Activated B cell treated with CpG ODN at 0.5 μM for 24 hours (primary cell): ENCODE data around the gene TEF. TPM values are rescaled to one million over a fixed set of nuclear protein-coding genes. Genes with fewer than 3 reads are reported as not detected.

Experiments
- ATAC-seq: fragments of 200-7000 bp; cut with Tn5 transposase; one replicate; pipeline ENCODE4 v1.10.0; 2021; ENCODE audit warnings: low read depth, mild to moderate bottlenecking, moderate library complexity
- CTCF ChIA-PET: fragments of 350-600 bp; sonication (Branson Sonifier 250); formaldehyde crosslinking; loops from one replicate; lab custom pipeline; 2021; ENCODE audit warnings: antibody characterized with exemption; lab: Charles Lee
- POLR2A ChIA-PET: fragments of 350-600 bp; sonication (Branson Sonifier 250); formaldehyde crosslinking; loops from one replicate; lab custom pipeline; 2021; ENCODE audit warnings: antibody characterized with exemption; lab: Charles Lee
- DNase-seq: peaks from one replicate; pipeline ENCODE4 v3.0.0; 2022
- H3K27ac Mint-ChIP-seq: one replicate; pipeline ENCODE4 v1.8.0; 2020; ENCODE audit warnings: mixed read lengths
- H3K27me3 Mint-ChIP-seq: one replicate; pipeline ENCODE4 v1.8.0; 2021; ENCODE audit warnings: mixed read lengths
- H3K36me3 Mint-ChIP-seq: one replicate; pipeline ENCODE4 v1.8.0; 2021; ENCODE audit warnings: low read depth, mixed read lengths
- H3K4me1 Mint-ChIP-seq: one replicate; pipeline ENCODE4 v1.8.0; 2021; ENCODE audit warnings: mixed read lengths
- H3K4me3 Mint-ChIP-seq: one replicate; pipeline ENCODE4 v1.8.0; 2020; ENCODE audit warnings: mild to moderate bottlenecking, mixed read lengths
- H3K9me3 Mint-ChIP-seq: one replicate; pipeline ENCODE4 v1.8.0; 2020; ENCODE audit warnings: mixed read lengths
- intact Hi-C: fragments of 100-400 bp; cut with micrococcal nuclease; formaldehyde crosslinking; loops from one replicate; pipeline ENCODE4 v1.15.1; 2024
- total RNA-seq: library from RNA; stranded (reverse); gene quantifications from 2 replicates; pipeline ENCODE4 v1.2.3, GENCODE V29; 2022
- TF ChIP-seq, protein P1 (sequence below): fragments of 200-600 bp; IDR thresholded peaks from one replicate; pipeline ENCODE4 v1.8.0; 2022; ENCODE audit warnings: antibody characterized with exemption, mild to moderate bottlenecking

The TEF gene
- total RNA-seq, 1 donor from 2014 or later = 5.2 TPM

DNA sequence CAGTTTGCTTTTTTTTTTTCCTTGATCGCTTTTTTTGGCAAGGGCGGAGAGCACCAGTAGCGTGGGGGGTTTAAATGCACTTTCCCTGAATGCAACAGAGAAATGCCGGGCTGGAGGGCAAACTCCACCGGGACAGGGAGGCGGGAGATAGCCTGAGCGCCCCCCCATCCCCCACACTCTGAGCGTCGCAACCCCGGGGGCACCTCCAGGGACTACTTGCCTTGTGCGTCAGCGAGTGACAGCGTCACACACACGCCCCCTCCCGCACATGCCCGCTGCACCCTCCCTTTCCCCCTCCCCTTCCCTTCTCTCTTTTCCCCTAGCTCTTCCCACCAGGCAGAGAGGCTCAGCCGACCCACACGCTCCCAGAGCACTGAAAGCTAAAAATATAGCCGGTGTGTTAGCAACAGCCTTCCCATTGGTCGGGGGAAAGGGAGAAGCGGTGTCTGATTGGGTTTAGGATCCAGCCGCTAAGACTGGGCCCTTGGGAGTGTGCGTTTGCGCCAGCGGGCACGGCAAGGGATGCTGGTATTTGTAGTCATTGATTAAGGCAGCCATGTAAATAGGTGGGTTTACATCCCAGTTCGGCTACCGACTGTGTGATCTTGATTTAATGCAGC, 66.6 kb downstream of the TEF start:
- H3K9me3 Mint-ChIP-seq = no peaks in the 10 kb centered on the region
- peak; percentile 64 for ATAC-seq
- CTCF ChIA-PET = interaction anchor here (1.5 to 1.9 kb wide), 3 partner anchors 44 to 70 kb away, joined by 3 to 7 read pairs (median 7); no protein-coding TSS in a partner anchor
- H3K27me3 Mint-ChIP-seq = no peaks in the 10 kb centered on the region
- peaks cover 35% of the 10 kb centered on the region for H3K36me3 Mint-ChIP-seq
- H3K27ac Mint-ChIP-seq = peak overlapping the region; percentile 98
- POLR2A ChIA-PET = interaction anchor here (0.6 to 10.7 kb wide), 21 partner anchors 9 to 414 kb away, joined by 3 to 584 read pairs (median 6); partner anchors contain the start of genes ACO2, DESI1, PHF5A and RANGAP1
- H3K4me1 Mint-ChIP-seq = peaks cover 20% of the 10 kb centered on the region
- H3K4me3 Mint-ChIP-seq = peak overlapping the region; percentile 95
- TF ChIP-seq, protein P1, sequence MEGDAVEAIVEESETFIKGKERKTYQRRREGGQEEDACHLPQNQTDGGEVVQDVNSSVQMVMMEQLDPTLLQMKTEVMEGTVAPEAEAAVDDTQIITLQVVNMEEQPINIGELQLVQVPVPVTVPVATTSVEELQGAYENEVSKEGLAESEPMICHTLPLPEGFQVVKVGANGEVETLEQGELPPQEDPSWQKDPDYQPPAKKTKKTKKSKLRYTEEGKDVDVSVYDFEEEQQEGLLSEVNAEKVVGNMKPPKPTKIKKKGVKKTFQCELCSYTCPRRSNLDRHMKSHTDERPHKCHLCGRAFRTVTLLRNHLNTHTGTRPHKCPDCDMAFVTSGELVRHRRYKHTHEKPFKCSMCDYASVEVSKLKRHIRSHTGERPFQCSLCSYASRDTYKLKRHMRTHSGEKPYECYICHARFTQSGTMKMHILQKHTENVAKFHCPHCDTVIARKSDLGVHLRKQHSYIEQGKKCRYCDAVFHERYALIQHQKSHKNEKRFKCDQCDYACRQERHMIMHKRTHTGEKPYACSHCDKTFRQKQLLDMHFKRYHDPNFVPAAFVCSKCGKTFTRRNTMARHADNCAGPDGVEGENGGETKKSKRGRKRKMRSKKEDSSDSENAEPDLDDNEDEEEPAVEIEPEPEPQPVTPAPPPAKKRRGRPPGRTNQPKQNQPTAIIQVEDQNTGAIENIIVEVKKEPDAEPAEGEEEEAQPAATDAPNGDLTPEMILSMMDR = no peak
- peak; percentile 77 for DNase-seq
- intact Hi-C loops = loop anchor here (1.0 to 10.0 kb wide), 7 partner anchors 21 to 353 kb away; partner anchors contain the start of genes ACO2, DESI1, EP300 and TEF

Other genes with a start within 250 kb of the TEF start
- gene L3MBTL2, start 176.6 kb upstream of the TEF start, total RNA-seq = 39.9 and 42.3 TPM in 2 replicates
- gene CHADL, start 141.0 kb upstream of the TEF start, total RNA-seq = 0.10 TPM in 1 of 2 replicates, not detected in the other
- gene RANGAP1, start 95.8 kb upstream of the TEF start, total RNA-seq = 48.9 and 56.4 TPM in 2 replicates
- 54.0 and 58.2 TPM in 2 replicates for gene ZC3H7B, start 80.4 kb upstream of the TEF start, total RNA-seq
- 53.7 and 60.3 TPM in 2 replicates for gene TOB2, start 64.9 kb downstream of the TEF start, total RNA-seq
- gene PHF5A, start 86.8 kb downstream of the TEF start, total RNA-seq = 47.4 and 54.0 TPM in 2 replicates
- 152 and 153 TPM in 2 replicates for gene ACO2, start 87.2 kb downstream of the TEF start, total RNA-seq
- 39.0 and 43.9 TPM in 2 replicates for gene POLR3H, start 162.5 kb downstream of the TEF start, total RNA-seq
- not detected in 2 replicates for gene CSDC2, start 179.1 kb downstream of the TEF start, total RNA-seq
- gene PMM1, start 207.9 kb downstream of the TEF start, total RNA-seq = 13.0 and 15.1 TPM in 2 replicates
- 42.5 and 49.5 TPM in 2 replicates for gene DESI1, start 239.1 kb downstream of the TEF start, total RNA-seq
- gene XRCC6, start 239.4 kb downstream of the TEF start, total RNA-seq = 297 and 319 TPM in 2 replicates